ENCODE measurements around the gene DSCAM. TPM values are rescaled to one million over a fixed set of nuclear protein-coding genes. Genes with fewer than 3 reads are reported as not detected.

The DSCAM gene
- total RNA-seq, 1 donor from 2014 or later: 0.06 TPM

DNA sequence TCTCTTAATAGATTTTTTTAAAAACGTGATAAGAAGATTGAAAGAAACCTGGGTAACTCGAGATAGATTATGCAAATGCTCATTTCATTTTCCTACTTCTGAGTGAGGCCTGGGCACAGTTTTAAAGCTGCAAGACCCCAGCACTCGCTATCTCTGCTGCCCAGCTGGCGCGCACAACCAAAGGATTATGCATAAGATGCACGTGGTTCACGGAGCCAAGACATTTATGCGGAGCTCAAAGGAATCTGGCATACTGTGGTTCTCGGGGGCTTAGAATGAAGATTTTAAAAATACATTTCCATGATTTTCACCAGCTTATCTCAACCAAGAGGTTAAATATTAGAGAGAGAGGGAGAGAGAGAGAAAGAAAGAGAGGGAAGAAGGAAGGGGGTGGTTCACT lies 210.9 kb downstream of the DSCAM start:
- Histone ChIP-seq H3K36me3 (no peaks in the 10 kb centered on the region), H3K9me3 (no peaks in the 10 kb centered on the region), H3K27ac (no peak overlapping the region), H3K4me3 (no peak overlapping the region), H3K27me3 (ENCODE audit: low read depth) (no peaks in the 10 kb centered on the region), H3K4me1 (no peaks in the 10 kb centered on the region)
- TF ChIP-seq, protein P1, sequence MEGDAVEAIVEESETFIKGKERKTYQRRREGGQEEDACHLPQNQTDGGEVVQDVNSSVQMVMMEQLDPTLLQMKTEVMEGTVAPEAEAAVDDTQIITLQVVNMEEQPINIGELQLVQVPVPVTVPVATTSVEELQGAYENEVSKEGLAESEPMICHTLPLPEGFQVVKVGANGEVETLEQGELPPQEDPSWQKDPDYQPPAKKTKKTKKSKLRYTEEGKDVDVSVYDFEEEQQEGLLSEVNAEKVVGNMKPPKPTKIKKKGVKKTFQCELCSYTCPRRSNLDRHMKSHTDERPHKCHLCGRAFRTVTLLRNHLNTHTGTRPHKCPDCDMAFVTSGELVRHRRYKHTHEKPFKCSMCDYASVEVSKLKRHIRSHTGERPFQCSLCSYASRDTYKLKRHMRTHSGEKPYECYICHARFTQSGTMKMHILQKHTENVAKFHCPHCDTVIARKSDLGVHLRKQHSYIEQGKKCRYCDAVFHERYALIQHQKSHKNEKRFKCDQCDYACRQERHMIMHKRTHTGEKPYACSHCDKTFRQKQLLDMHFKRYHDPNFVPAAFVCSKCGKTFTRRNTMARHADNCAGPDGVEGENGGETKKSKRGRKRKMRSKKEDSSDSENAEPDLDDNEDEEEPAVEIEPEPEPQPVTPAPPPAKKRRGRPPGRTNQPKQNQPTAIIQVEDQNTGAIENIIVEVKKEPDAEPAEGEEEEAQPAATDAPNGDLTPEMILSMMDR (IDR thresholded peaks at IDR 0.05): no peak
- ATAC-seq: no peak
- DNase-seq: no peak
- intact Hi-C loops (cut with DNase I): no loop called here

DNA sequence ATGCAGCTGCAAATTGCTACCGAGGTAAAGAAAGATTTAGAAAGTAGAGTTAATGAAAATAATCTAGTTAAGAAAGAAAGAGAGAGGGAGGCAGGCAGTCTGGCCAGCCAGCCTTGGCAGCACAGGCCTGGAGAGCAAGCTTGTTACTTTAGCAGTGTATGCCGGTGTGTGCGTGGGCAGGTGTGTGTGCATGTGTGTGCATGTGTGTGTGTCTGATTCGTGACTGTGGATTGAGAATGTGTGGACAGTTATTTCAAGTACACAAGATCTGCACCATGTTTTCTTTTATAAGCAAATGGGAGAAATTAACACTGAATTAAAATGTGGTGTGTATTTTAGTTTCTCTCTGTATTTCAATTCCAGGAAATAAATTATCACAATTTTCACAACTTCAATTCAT lies 211.6 kb downstream of the DSCAM start:
- Histone ChIP-seq H3K4me1 (no peaks in the 10 kb centered on the region), H3K36me3 (no peaks in the 10 kb centered on the region), H3K27ac (no peak overlapping the region), H3K27me3 (ENCODE audit: low read depth) (no peaks in the 10 kb centered on the region), H3K9me3 (no peaks in the 10 kb centered on the region), H3K4me3 (no peak overlapping the region)
- DNase-seq: no peak
- ATAC-seq: no peak
- intact Hi-C loops (cut with DNase I): no loop called here
- TF ChIP-seq, protein P1 (IDR thresholded peaks at IDR 0.05): no peak

DNA sequence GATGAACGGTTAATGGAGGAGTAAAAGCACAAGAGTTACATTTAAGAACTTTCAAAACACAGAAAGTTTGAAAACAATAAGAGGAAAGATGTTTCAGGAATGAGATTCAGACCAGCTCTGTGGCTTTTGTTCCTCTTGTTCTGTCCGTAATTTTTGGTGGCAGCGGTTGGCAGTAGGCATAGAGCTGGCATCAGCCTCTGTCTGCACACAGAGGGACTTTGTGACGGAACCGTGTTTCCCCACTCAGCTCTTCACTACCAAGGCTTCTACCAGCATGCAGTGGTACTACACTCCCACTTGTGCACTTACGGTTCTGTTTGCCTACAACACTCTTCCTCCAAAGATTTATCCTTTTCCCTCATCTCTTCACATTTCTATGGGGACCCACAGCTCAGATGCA lies 212.8 kb downstream of the DSCAM start:
- Histone ChIP-seq H3K4me3 (no peak overlapping the region), H3K27me3 (ENCODE audit: low read depth) (no peaks in the 10 kb centered on the region), H3K4me1 (no peaks in the 10 kb centered on the region), H3K36me3 (no peaks in the 10 kb centered on the region), H3K27ac (no peak overlapping the region), H3K9me3 (no peaks in the 10 kb centered on the region)
- no peak for DNase-seq
- TF ChIP-seq, protein P1 (IDR thresholded peaks at IDR 0.05): no peak
- intact Hi-C loops (cut with DNase I): no loop called here
- ATAC-seq: no peak

DNA sequence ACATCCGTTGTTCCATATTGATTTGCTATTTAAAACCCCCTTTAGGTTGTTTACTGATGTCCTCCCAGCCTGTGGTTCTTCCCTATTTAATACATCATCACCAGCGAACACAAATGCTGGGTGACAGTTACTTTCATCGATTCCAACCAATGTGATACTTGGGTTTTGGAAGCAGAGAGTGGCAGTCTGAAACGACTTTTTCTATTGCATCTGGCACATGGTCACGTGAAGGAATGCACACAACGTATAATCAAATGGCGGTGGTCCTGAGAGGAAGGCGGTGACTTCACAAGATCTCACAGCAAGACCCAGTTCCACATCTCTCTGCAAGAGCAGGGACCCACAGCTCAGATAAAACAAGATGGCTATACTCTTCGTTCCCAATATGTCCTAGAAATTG lies 213.9 kb downstream of the DSCAM start:
- ATAC-seq: no peak
- Histone ChIP-seq H3K4me1 (no peaks in the 10 kb centered on the region), H3K9me3 (no peaks in the 10 kb centered on the region), H3K4me3 (no peak overlapping the region), H3K36me3 (no peaks in the 10 kb centered on the region), H3K27ac (no peak overlapping the region), H3K27me3 (ENCODE audit: low read depth) (no peaks in the 10 kb centered on the region)
- TF ChIP-seq, protein P1 (IDR thresholded peaks at IDR 0.05): no peak
- intact Hi-C loops (cut with DNase I): no loop called here
- no peak for DNase-seq

DNA sequence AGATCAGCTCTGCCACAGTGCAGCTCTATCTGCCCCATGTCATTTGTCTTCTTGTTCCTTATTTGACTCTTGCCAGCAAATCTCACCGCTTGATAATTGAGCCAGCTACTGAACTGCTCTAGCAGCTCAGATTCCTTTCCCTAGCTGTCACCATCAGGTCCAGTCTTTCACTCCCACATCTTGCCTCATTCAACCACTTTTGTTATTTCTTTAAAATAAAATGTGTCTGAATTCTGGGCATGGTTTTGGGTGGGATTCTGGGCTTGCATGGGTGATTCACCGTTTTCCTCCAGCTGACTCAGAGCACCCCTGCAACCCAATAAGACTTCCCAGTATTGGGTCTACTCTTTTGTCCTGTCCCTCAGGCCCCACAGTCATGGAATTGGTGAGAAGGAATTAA lies 215.7 kb downstream of the DSCAM start:
- DNase-seq: no peak
- no peaks in the 10 kb centered on the region for H3K36me3 ChIP-seq
- no peaks in the 10 kb centered on the region for H3K9me3 ChIP-seq
- no peak overlapping the region for H3K27ac ChIP-seq
- H3K4me3 ChIP-seq: no peak overlapping the region
- no peaks in the 10 kb centered on the region for H3K27me3 ChIP-seq (ENCODE audit: low read depth)
- TF ChIP-seq, protein P1 (IDR thresholded peaks at IDR 0.05): no peak
- no peak for ATAC-seq
- intact Hi-C loops (cut with DNase I): no loop called here
- H3K4me1 ChIP-seq: no peaks in the 10 kb centered on the region

DNA sequence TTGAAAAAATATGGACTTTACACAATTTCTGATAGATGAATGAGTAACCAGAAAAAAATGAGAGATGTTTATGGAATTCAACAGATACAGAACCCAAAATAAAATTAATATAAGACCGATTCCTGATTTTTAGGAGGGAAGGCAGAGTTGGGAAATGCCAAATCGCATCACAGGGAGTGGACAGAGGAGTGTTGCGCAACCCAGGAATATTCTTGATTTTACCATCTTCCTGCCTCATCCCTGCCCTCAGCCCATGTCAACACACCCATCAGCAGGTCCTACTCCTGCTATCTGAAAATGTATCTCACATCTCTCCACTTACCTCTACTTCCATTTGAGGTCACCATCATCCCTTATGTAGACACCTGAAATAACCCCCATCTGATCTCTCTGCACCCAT lies 221.0 kb downstream of the DSCAM start:
- ATAC-seq (no peak), DNase-seq (no peak)
- Histone ChIP-seq H3K36me3 (no peaks in the 10 kb centered on the region), H3K9me3 (no peaks in the 10 kb centered on the region), H3K4me1 (no peaks in the 10 kb centered on the region), H3K27ac (no peak overlapping the region), H3K27me3 (ENCODE audit: low read depth) (no peaks in the 10 kb centered on the region), H3K4me3 (no peak overlapping the region)
- TF ChIP-seq, protein P1 (IDR thresholded peaks at IDR 0.05): no peak
- intact Hi-C loops (cut with DNase I): no loop called here

All from lower lobe of right lung (tissue), 2 donors.